ENCODE results near the gene FANCC.

The FANCC gene

GRCh38 chr9:95188459-95188858 lies 129.1 kb downstream of the FANCC start:
- no peak for DNase-seq

- no peak for DNase-seq
Observed at GRCh38 chr9:95185956-95186355, 131.6 kb downstream of the FANCC start.

GRCh38 chr9:95182854-95183563 lies 134.5 kb downstream of the FANCC start:
- no peak for DNase-seq

- DNase-seq = no peak
Observed at GRCh38 chr9:95181835-95182234, 135.7 kb downstream of the FANCC start.

- no peak for DNase-seq
Observed at GRCh38 chr9:95181226-95181818, 136.2 kb downstream of the FANCC start.

- no peak for DNase-seq
Observed at GRCh38 chr9:95177617-95178016, 139.9 kb downstream of the FANCC start.

GRCh38 chr9:95176755-95177319 lies 140.7 kb downstream of the FANCC start:
- no peak for DNase-seq

- no peak for DNase-seq
Observed at GRCh38 chr9:95175523-95175922, 142.0 kb downstream of the FANCC start.

- DNase-seq = no peak
Observed at GRCh38 chr9:95174038-95174437, 143.5 kb downstream of the FANCC start.

- no peak for DNase-seq
Observed at GRCh38 chr9:95171596-95171995, 145.9 kb downstream of the FANCC start.

- no peak for DNase-seq
Observed at GRCh38 chr9:95171001-95171400, 146.5 kb downstream of the FANCC start.

GRCh38 chr9:95167998-95168397 lies 149.5 kb downstream of the FANCC start:
- DNase-seq = peak; percentile 30

GRCh38 chr9:95165004-95165403 lies 152.5 kb downstream of the FANCC start:
- DNase-seq = no peak

- DNase-seq = no peak
Observed at GRCh38 chr9:95157481-95158151, 159.9 kb downstream of the FANCC start.

- DNase-seq = no peak
Observed at GRCh38 chr9:95156074-95156473, 161.4 kb downstream of the FANCC start.

- DNase-seq = no peak
Observed at GRCh38 chr9:95155220-95155619, 162.3 kb downstream of the FANCC start.

GRCh38 chr9:95150903-95151302 lies 166.6 kb downstream of the FANCC start:
- DNase-seq = no peak

GRCh38 chr9:95148208-95148520 lies 169.3 kb downstream of the FANCC start:
- no peak for DNase-seq

GRCh38 chr9:95147452-95148207 lies 169.9 kb downstream of the FANCC start:
- DNase-seq = no peak

GRCh38 chr9:95143591-95144561 lies 173.6 kb downstream of the FANCC start:
- no peak for DNase-seq

GRCh38 chr9:95142728-95143127 lies 174.8 kb downstream of the FANCC start:
- DNase-seq = no peak

- DNase-seq = no peak
Observed at GRCh38 chr9:95142315-95142714, 175.2 kb downstream of the FANCC start.

All from central memory CD4-positive, alpha-beta T cell (primary cell).